Glutamatergic neuron (in vitro differentiated cells): ENCODE results near the gene TRIM67. TPM values are rescaled to one million over a fixed set of nuclear protein-coding genes. Genes with fewer than 3 reads are reported as not detected.
A peak's percentile ranks its signal among the peaks of the same experiment; 100 is the strongest.
"Not testable (repeated sequence)": the region's sequence is repeated elsewhere in the genome, so short reads cannot be mapped to it uniquely, and the experiment has no call there.

Source experiments
- DNase-seq: peaks from one replicate; pipeline ENCODE4 v3.0.0; 2022
- H3K27ac Mint-ChIP-seq: one replicate; pipeline ENCODE4 v1.8.0; 2020; ENCODE audit warnings: mild to moderate bottlenecking, mixed read lengths, inconsistent platforms; ENCODE audit not compliant: unreplicated experiment
- H3K27me3 Mint-ChIP-seq: one replicate; pipeline ENCODE4 v1.8.0; 2020; ENCODE audit warnings: mild to moderate bottlenecking, moderate library complexity, mixed read lengths, inconsistent platforms; ENCODE audit not compliant: unreplicated experiment
- H3K36me3 Mint-ChIP-seq: one replicate; pipeline ENCODE4 v1.8.0; 2020; ENCODE audit warnings: mild to moderate bottlenecking, mixed read lengths, inconsistent platforms; ENCODE audit not compliant: unreplicated experiment
- H3K4me1 Mint-ChIP-seq: one replicate; pipeline ENCODE4 v1.8.0; 2020; ENCODE audit warnings: mild to moderate bottlenecking, low read depth, mixed read lengths, inconsistent platforms; ENCODE audit not compliant: unreplicated experiment
- H3K4me3 Mint-ChIP-seq: one replicate; pipeline ENCODE4 v1.8.0; 2020; ENCODE audit warnings: mild to moderate bottlenecking, mixed read lengths, inconsistent platforms; ENCODE audit not compliant: unreplicated experiment
- H3K9me3 Mint-ChIP-seq: one replicate; pipeline ENCODE4 v1.8.0; 2020; ENCODE audit warnings: mild to moderate bottlenecking, moderate library complexity, mixed read lengths, inconsistent platforms; ENCODE audit not compliant: unreplicated experiment
- CTCF ChIP-seq: fragments of 200-600 bp; sonication (generic); IDR thresholded peaks from one replicate; pipeline ENCODE4 v1.5.0; 2021; ENCODE audit not compliant: partially characterized antibody, unreplicated experiment
- total RNA-seq: library from RNA; stranded (reverse); fragmentation: NEBNext Ultra II Directional; extraction: Animal tissue kit (Norgen Biotek cat#: 25700); gene quantifications from one replicate; pipeline ENCODE4 v1.2.1, GENCODE V29; 2021; ENCODE audit not compliant: unreplicated experiment

The TRIM67 gene
- total RNA-seq, 1 donor from 2014 or later: 3.9 TPM

- Mint-ChIP-seq H3K4me1 (no peaks in the 10 kb centered on the region), H3K36me3 (no peaks in the 10 kb centered on the region), H3K9me3 (peaks cover 3% of the 10 kb centered on the region), H3K27me3 (peaks cover 12% of the 10 kb centered on the region), H3K27ac (no peak overlapping the region), H3K4me3 (no peak overlapping the region)
- DNase-seq: no peak
- no peak for TF ChIP-seq CTCF
Observed at GRCh38 chr1:231209531-231209930, 47.7 kb downstream of the TRIM67 start.

- Mint-ChIP-seq H3K4me1 (no peaks in the 10 kb centered on the region), H3K27ac (no peak overlapping the region), H3K9me3 (peaks cover 3% of the 10 kb centered on the region), H3K27me3 (peaks cover 12% of the 10 kb centered on the region), H3K4me3 (no peak overlapping the region), H3K36me3 (no peaks in the 10 kb centered on the region)
- DNase-seq: no peak
- TF ChIP-seq CTCF: no peak
Observed at GRCh38 chr1:231210126-231210525, 48.3 kb downstream of the TRIM67 start.

GRCh38 chr1:231211005-231211857, 49.4 kb downstream of the TRIM67 start:
- Mint-ChIP-seq H3K9me3 (peaks cover 3% of the 10 kb centered on the region), H3K4me1 (peaks cover 1% of the 10 kb centered on the region), H3K27ac (no peak overlapping the region), H3K4me3 (peak overlapping the region; percentile 85), H3K36me3 (no peaks in the 10 kb centered on the region), H3K27me3 (peaks cover 8% of the 10 kb centered on the region)
- DNase-seq: peak; percentile 90
- peak; percentile 93 for TF ChIP-seq CTCF

GRCh38 chr1:231212301-231212700, 50.4 kb downstream of the TRIM67 start:
- H3K4me3 Mint-ChIP-seq, H3K36me3 Mint-ChIP-seq, H3K27me3 Mint-ChIP-seq, H3K9me3 Mint-ChIP-seq, H3K4me1 Mint-ChIP-seq, H3K27ac Mint-ChIP-seq, DNase-seq: not testable (repeated sequence)

GRCh38 chr1:231213831-231214573, 52.1 kb downstream of the TRIM67 start:
- H3K4me1 Mint-ChIP-seq: peaks cover 1% of the 10 kb centered on the region
- H3K27me3 Mint-ChIP-seq: peaks cover 8% of the 10 kb centered on the region
- H3K27ac Mint-ChIP-seq: no peak overlapping the region

More at GRCh38 chr1:231213831-231214573, 52.1 kb downstream of the TRIM67 start:
- no peaks in the 10 kb centered on the region for H3K36me3 Mint-ChIP-seq
- H3K4me3 Mint-ChIP-seq: no peak overlapping the region
- DNase-seq: no peak
- no peak for TF ChIP-seq CTCF
- peaks cover 3% of the 10 kb centered on the region for H3K9me3 Mint-ChIP-seq
